ENCODE data around the gene TMEM123. TPM values are rescaled to one million over a fixed set of nuclear protein-coding genes. Genes with fewer than 3 reads are reported as not detected.

TMEM123 gene
- total and polyA plus RNA-seq, 2 of the 4 experiments (the other 2 are of a cell fraction) = 96.9 to 127 TPM

GRCh38 chr11:102459393-102459792, 6.8 kb upstream of the TMEM123 start:
- intact Hi-C loops (cut with micrococcal nuclease) = no loop called here
- TF ChIP-seq RCOR1 (IDR thresholded peaks at IDR 0.05; ENCODE audit: insufficient replicate concordance, low read length) (no peak), MAFK (IDR thresholded peaks at IDR 0.05; ENCODE audit: low read depth, low read length) (no peak), CEBPB (IDR thresholded peaks at IDR 0.05; ENCODE audit: low read depth, low read length) (no peak), BHLHE40 (IDR thresholded peaks at IDR 0.05; ENCODE audit: low read depth, low read length) (no peak), USF2 (IDR thresholded peaks at IDR 0.05; ENCODE audit: low read depth, low read length) (no peak), NFE2L2 (IDR thresholded peaks at IDR 0.05; ENCODE audit: low read depth, low read length) (no peak), FOS (IDR thresholded peaks at IDR 0.05; ENCODE audit: low read depth, low read length) (no peak), RFX5 (IDR thresholded peaks at IDR 0.05; ENCODE audit: low read depth, low read length) (no peak), MAZ (IDR thresholded peaks at IDR 0.05; ENCODE audit: borderline replicate concordance, low read depth, low read length) (no peak), ELK1 (IDR thresholded peaks at IDR 0.05; ENCODE audit: borderline replicate concordance, low read depth, low read length) (no peak)
- Histone ChIP-seq H3K18ac (ENCODE audit: low read depth, low read length) (no peak overlapping the region), H3K9me1 (ENCODE audit: insufficient read depth, low read length) (peaks cover 5% of the 10 kb centered on the region; the same call in 1 of the 2 replicates), H3K4ac (ENCODE audit: low read depth, low read length) (no peak overlapping the region), H4K5ac (ENCODE audit: low read depth, low read length) (no peak overlapping the region), H2BK5ac (ENCODE audit: low read depth, low read length, poor library complexity, severe bottlenecking) (no peak overlapping the region), H3K27ac (ENCODE audit: insufficient read depth, low read length) (no peak overlapping the region), H3K4me1 (ENCODE audit: control insufficient read depth, insufficient read depth, low read length) (peaks cover 2% of the 10 kb centered on the region; the same call in 1 of the 2 replicates), H4K91ac (ENCODE audit: insufficient read depth, low read depth, low read length) (no peak overlapping the region), H2AK5ac (ENCODE audit: low read depth, low read length) (no peak overlapping the region), H3K9me3 (ENCODE audit: control insufficient read depth, insufficient read depth, low read length) (no peaks in the 10 kb centered on the region), H3K36me3 (ENCODE audit: control insufficient read depth, insufficient read depth, low read length) (no peaks in the 10 kb centered on the region), H4K20me1 (ENCODE audit: insufficient read depth, low read length) (no peaks in the 10 kb centered on the region), H2BK120ac (ENCODE audit: low read depth, low read length) (no peak overlapping the region), H3K4me2 (ENCODE audit: low read depth, low read length) (no peak overlapping the region), H2AK9ac (replicated peaks; ENCODE audit: low read depth, low read length, poor library complexity) (no peak overlapping the region), H4K8ac (ENCODE audit: low read depth in 2 of 2, low read length in 2 of 2) (no peak overlapping the region), H3K23ac (ENCODE audit: low read depth, low read length) (no peak overlapping the region), H3K27me3 (ENCODE audit: control insufficient read depth, insufficient read depth, low read length) (no peaks in the 10 kb centered on the region), H3K9ac (ENCODE audit: low read depth, low read length) (no peak overlapping the region), H2BK20ac (ENCODE audit: low read depth, low read length) (no peak overlapping the region), H3K4me3 (ENCODE audit: insufficient read depth, low read depth, low read length) (no peak overlapping the region), H2BK15ac (ENCODE audit: low read depth, low read length) (no peak overlapping the region), H3K14ac (replicated peaks; ENCODE audit: low read depth, low read length) (no peak overlapping the region), H3K79me1 (ENCODE audit: low read depth in 1 of 2, low read length in 2 of 2) (no peaks in the 10 kb centered on the region), H2AFZ (replicated peaks; ENCODE audit: low read length, poor library complexity) (no peak overlapping the region), H3K56ac (ENCODE audit: extremely low read depth, insufficient read depth, low read length) (no peak overlapping the region)
- ChIA-PET CTCF (interaction anchor here (0.6 kb wide), 1 partner anchor 107 kb away, joined by 3 read pairs; no protein-coding TSS in a partner anchor), POLR2A (ENCODE audit: unreplicated experiment) (no interaction called here)
- no peak for DNase-seq
- dilution Hi-C loops (cut with HindIII; ENCODE audit: low sequenced_read_pairs, unreplicated experiment) = no loop called here
- ATAC-seq (ENCODE audit: low read depth) = no peak
- in situ Hi-C loops (cut with MboI; ENCODE audit: low sequenced_read_pairs) = no loop called here
- no TSS peak for BruUV-seq (replicated peaks)
